Measurements from ENCODE around the gene LSG1. TPM values are rescaled to one million over a fixed set of nuclear protein-coding genes. Genes with fewer than 3 reads are reported as not detected.
A peak's percentile ranks its signal among the peaks of the same experiment; 100 is the strongest.

The LSG1 gene
- total and polyA plus RNA-seq, 2 of the 13 experiments (the other 11 are each of a cell fraction or from before 2014, with no cell fraction given), result 21.4 to 32.1 TPM

GRCh38 chr3:194690501-194691372 lies 18.7 kb upstream of the LSG1 start (continued):
- TF ChIP-seq SNRNP70 (IDR thresholded peaks at IDR 0.05; ENCODE audit: low read depth, low read length), result no peak
- no peak for TF ChIP-seq RAD21 (CRISPR knock-in tag; IDR thresholded peaks at IDR 0.05)
- TF ChIP-seq BCL3 (CRISPR knock-in tag; IDR thresholded peaks at IDR 0.05), result no peak
- no peak for TF ChIP-seq SP5 (CRISPR knock-in tag; IDR thresholded peaks at IDR 0.05; ENCODE audit: borderline replicate concordance, low read depth)
- TF ChIP-seq ZNF546 (CRISPR knock-in tag; conservative IDR thresholded peaks at IDR 0.05), result no peak
- TF ChIP-seq KLF16 (CRISPR knock-in tag; IDR thresholded peaks at IDR 0.05), result no peak
- no peak for TF ChIP-seq GMEB2 (CRISPR knock-in tag; IDR thresholded peaks at IDR 0.05; ENCODE audit: low read depth)
- no peak for TF ChIP-seq ARNTL (CRISPR knock-in tag; IDR thresholded peaks at IDR 0.05)
- TF ChIP-seq PBX2 (CRISPR knock-in tag; IDR thresholded peaks at IDR 0.05), result peak; percentile 66
- 0 out of 2 replicates have a peak, but pooled peaks have one; percentile 10 for TF ChIP-seq PATZ1 (CRISPR knock-in tag; IDR thresholded peaks at IDR 0.05)
- no peak for TF ChIP-seq ZNF256 (CRISPR knock-in tag; conservative IDR thresholded peaks at IDR 0.05)
- no peak for TF ChIP-seq DRAP1 (CRISPR knock-in tag; IDR thresholded peaks at IDR 0.05)
- TF ChIP-seq PCBP1 (IDR thresholded peaks at IDR 0.05; ENCODE audit: borderline replicate concordance, low read depth, low read length), result no peak
- TF ChIP-seq MYPOP (CRISPR knock-in tag; IDR thresholded peaks at IDR 0.05), result no peak
- 0 out of 2 replicates have a peak, but pooled peaks have one; percentile 18 for TF ChIP-seq MED1 (CRISPR knock-in tag; IDR thresholded peaks at IDR 0.05)
- no peak for TF ChIP-seq MTA1 (CRISPR knock-in tag; IDR thresholded peaks at IDR 0.05; ENCODE audit: borderline replicate concordance)
- TF ChIP-seq ZNF280B (CRISPR knock-in tag; IDR thresholded peaks at IDR 0.05; ENCODE audit: borderline replicate concordance), result no peak
- no peak for TF ChIP-seq PLSCR1 (CRISPR knock-in tag; IDR thresholded peaks at IDR 0.05; ENCODE audit: borderline replicate concordance)

All from HepG2 (cell line).